Urinary bladder (tissue), 4 donors: Measurements from ENCODE around the gene SLC9A9. TPM values are rescaled to one million over a fixed set of nuclear protein-coding genes. Genes with fewer than 3 reads are reported as not detected.
"Not testable (repeated sequence)": the region's sequence is repeated elsewhere in the genome, so short reads cannot be mapped to it uniquely, and the experiment has no call there.

Experiments
- DNase-seq: peaks from one replicate; pipeline ENCODE4 v3.0.0-alpha.2; 2015; ENCODE audit errors: extremely low spot score
- H3K27ac ChIP-seq: one replicate; pipeline ENCODE4 v1.5.1; 2013; ENCODE audit warnings: low read depth, mild to moderate bottlenecking, moderate library complexity
- H3K36me3 ChIP-seq: one replicate; pipeline ENCODE4 v1.6.1; 2013; ENCODE audit warnings: mild to moderate bottlenecking, moderate library complexity; ENCODE audit not compliant: insufficient read depth
- H3K4me1 ChIP-seq: one replicate; pipeline ENCODE4 v1.6.1; 2013; ENCODE audit warnings: mild to moderate bottlenecking, moderate library complexity; ENCODE audit not compliant: insufficient read depth
- H3K4me3 ChIP-seq: one replicate; pipeline ENCODE4 v1.5.1; 2013; ENCODE audit warnings: low read depth, low read length
- WGBS: extraction: QIAGEN DNeasy Blood & Tissue Kit; methylation state at CpG from one replicate; pipeline ENCODE4 v1.1.7; 2013; 5-methylcytosine and 5-hydroxymethylcytosine counted together
- polyA plus RNA-seq: library from polyadenylated mRNA; stranded (reverse); fragments of 200-250 nt; gene quantifications from one replicate; pipeline ENCODE4 v1.2.3, GENCODE V29; 2013
- total RNA-seq: library from RNA; depleted of rRNA; stranded (reverse); fragments of >200 nt; gene quantifications from one replicate; pipeline ENCODE4 v1.2.3, GENCODE V29; 2014
- donor health status: healthy with polysubstance abuse.
- donor health status: healthy.

Gene SLC9A9
- total RNA-seq: 46.2 TPM
- 28.7 TPM for polyA plus RNA-seq

GRCh38 chr3:143847787-143848631, at the start of gene SLC9A9:
Gene SLC9A9 (minus strand): TSS chr3:143848468. CDS start chr3:143848322, 146 bp downstream.
- DNase-seq: no peak
- 1% methylated on average over 15 of the region's 15 CpGs for WGBS
- H3K27ac ChIP-seq: no peak within 1 kb of the TSS

GRCh38 chr3:143897576-143898295, 49.5 kb upstream of the SLC9A9 start:
- WGBS: 25% methylated on average over 7 of the region's 7 CpGs
- Histone ChIP-seq H3K36me3 (no peaks in the 10 kb centered on the region), H3K4me1 (no peaks in the 10 kb centered on the region), H3K27ac (no peak overlapping the region), H3K4me3 (no peak overlapping the region)
- DNase-seq: peak; percentile 29

More at GRCh38 chr3:143847787-143848631, at the start of gene SLC9A9:
- Histone ChIP-seq H3K4me3 (peak within 1 kb of the TSS; percentile 69), H3K4me1 (no peaks in the 10 kb centered on the region), H3K36me3 (peaks cover 1% of the 10 kb centered on the region)

- Histone ChIP-seq H3K4me3 (no peak overlapping the region), H3K36me3 (no peaks in the 10 kb centered on the region), H3K4me1 (no peaks in the 10 kb centered on the region), H3K27ac (no peak overlapping the region)
- 87% methylated on average over 4 of the region's 4 CpGs for WGBS
- DNase-seq: no peak
Measured at GRCh38 chr3:143896486-143896885, 48.2 kb upstream of the SLC9A9 start.

GRCh38 chr3:143895805-143896204, 47.5 kb upstream of the SLC9A9 start:
- Histone ChIP-seq H3K4me1 (no peaks in the 10 kb centered on the region), H3K4me3 (no peak overlapping the region), H3K36me3 (no peaks in the 10 kb centered on the region), H3K27ac (no peak overlapping the region)
- WGBS: 94% methylated on average over 1 of the region's 1 CpG
- DNase-seq: no peak

- DNase-seq: no peak
- no peak overlapping the region for H3K27ac ChIP-seq
- H3K4me1 ChIP-seq: no peaks in the 10 kb centered on the region
- H3K4me3 ChIP-seq: no peak overlapping the region
- 90% methylated on average over 2 of the region's 2 CpGs for WGBS
- H3K36me3 ChIP-seq: no peaks in the 10 kb centered on the region
Measured at GRCh38 chr3:143888846-143889245, 40.6 kb upstream of the SLC9A9 start.

GRCh38 chr3:143888166-143888565, 39.9 kb upstream of the SLC9A9 start:
- no peaks in the 10 kb centered on the region for H3K4me1 ChIP-seq
- 48% methylated on average over 2 of the region's 2 CpGs for WGBS
- no peaks in the 10 kb centered on the region for H3K36me3 ChIP-seq
- no peak for DNase-seq
- no peak overlapping the region for H3K27ac ChIP-seq
- no peak overlapping the region for H3K4me3 ChIP-seq

- H3K4me1 ChIP-seq: no peaks in the 10 kb centered on the region
- no peak overlapping the region for H3K27ac ChIP-seq
- DNase-seq: no peak
- no peaks in the 10 kb centered on the region for H3K36me3 ChIP-seq
- 100% methylated on average over 1 of the region's 1 CpG for WGBS
- H3K4me3 ChIP-seq: no peak overlapping the region
Measured at GRCh38 chr3:143885780-143886427, 37.6 kb upstream of the SLC9A9 start.

- Histone ChIP-seq H3K4me3 (no peak overlapping the region), H3K36me3 (no peaks in the 10 kb centered on the region), H3K4me1 (no peaks in the 10 kb centered on the region), H3K27ac (no peak overlapping the region)
- WGBS: 53% methylated on average over 3 of the region's 3 CpGs
- DNase-seq: no peak
Measured at GRCh38 chr3:143884861-143885260, 36.6 kb upstream of the SLC9A9 start.

GRCh38 chr3:143883151-143883550, 34.9 kb upstream of the SLC9A9 start:
- no peaks in the 10 kb centered on the region for H3K4me1 ChIP-seq
- no peak overlapping the region for H3K4me3 ChIP-seq
- 88% methylated on average over 3 of the region's 3 CpGs for whole genome bisulfite sequencing
- H3K36me3 ChIP-seq: no peaks in the 10 kb centered on the region
- no peak overlapping the region for H3K27ac ChIP-seq
- no peak for DNase-seq

GRCh38 chr3:143881095-143881494, 32.8 kb upstream of the SLC9A9 start:
- H3K4me1 ChIP-seq: no peaks in the 10 kb centered on the region

GRCh38 chr3:143875546-143875945, 27.3 kb upstream of the SLC9A9 start:
- no peak for DNase-seq
- H3K36me3 ChIP-seq: no peaks in the 10 kb centered on the region
- H3K27ac ChIP-seq: no peak overlapping the region
- no peak overlapping the region for H3K4me3 ChIP-seq
- H3K4me1 ChIP-seq: no peaks in the 10 kb centered on the region

More at GRCh38 chr3:143881095-143881494, 32.8 kb upstream of the SLC9A9 start:
- 95% methylated on average over 3 of the region's 3 CpGs for WGBS
- Histone ChIP-seq H3K27ac (no peak overlapping the region), H3K36me3 (no peaks in the 10 kb centered on the region), H3K4me3 (no peak overlapping the region)
- no peak for DNase-seq

GRCh38 chr3:143873553-143873952, 25.3 kb upstream of the SLC9A9 start:
- not testable (repeated sequence) for H3K4me1 ChIP-seq, DNase-seq, H3K36me3 ChIP-seq, H3K27ac ChIP-seq, H3K4me3 ChIP-seq
- WGBS: 96% methylated on average over 5 of the region's 5 CpGs

- H3K4me3 ChIP-seq: no peak overlapping the region
- no peak overlapping the region for H3K27ac ChIP-seq
- DNase-seq: no peak
- WGBS: 81% methylated on average over 1 of the region's 1 CpG
- H3K4me1 ChIP-seq: no peaks in the 10 kb centered on the region
- H3K36me3 ChIP-seq: no peaks in the 10 kb centered on the region
Measured at GRCh38 chr3:143865302-143865701, 17.0 kb upstream of the SLC9A9 start.
